ENCODE results near the gene SH2B2. TPM values are rescaled to one million over a fixed set of nuclear protein-coding genes. Genes with fewer than 3 reads are reported as not detected.
"Not testable (repeated sequence)": the region's sequence is repeated elsewhere in the genome, so short reads cannot be mapped to it uniquely, and the experiment has no call there.

SH2B2 gene
- total RNA-seq, 1 experiment from 2014 or later, result 12.1 TPM

DNA sequence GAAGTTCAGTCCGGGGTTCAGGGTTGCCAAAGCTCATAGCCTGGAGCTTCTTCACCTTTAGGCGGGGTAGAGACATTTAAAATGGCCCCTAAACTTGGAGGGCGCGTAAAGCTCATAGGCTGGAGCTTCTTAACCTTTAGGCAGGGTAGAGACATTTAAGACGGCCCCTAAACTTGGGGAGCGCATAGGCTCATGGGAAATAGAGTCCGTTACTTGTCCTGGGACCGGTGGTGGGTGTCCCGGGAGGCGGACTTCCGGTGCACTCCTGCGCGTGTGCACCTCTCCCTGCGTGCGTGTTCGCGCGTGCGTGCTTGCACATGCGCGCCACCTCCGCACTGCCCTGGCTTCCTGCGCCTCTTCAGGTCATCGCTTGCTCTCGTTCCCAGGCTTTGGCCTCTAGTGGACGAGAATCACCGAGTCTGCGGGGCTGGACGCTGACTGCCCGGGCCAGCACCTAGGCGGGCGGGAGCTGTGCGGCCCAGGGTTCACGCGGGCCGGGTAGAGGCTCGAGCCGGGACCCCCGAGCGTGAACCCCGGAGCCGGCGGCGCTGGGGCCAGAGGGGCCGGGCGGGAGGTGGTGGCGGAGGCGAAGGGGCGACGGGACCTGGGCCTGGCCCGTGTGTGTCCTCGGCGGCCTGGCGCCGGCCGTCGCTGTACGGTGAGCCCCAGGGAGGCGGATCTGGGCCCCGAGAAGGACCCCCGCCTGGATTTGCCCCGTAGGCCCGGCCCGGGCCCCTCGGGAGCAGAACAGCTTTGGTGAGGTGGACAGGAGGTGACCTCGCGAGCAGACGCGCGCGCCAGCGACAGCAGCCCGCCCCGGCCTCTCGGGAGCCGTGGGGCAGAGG, 77.1 kb downstream of the SH2B2 start:
- peaks cover 24% of the 10 kb centered on the region for H3K79me2 ChIP-seq (ENCODE audit: low read depth)
- H3K9me2 ChIP-seq (ENCODE audit: insufficient read depth); H4K20me1 ChIP-seq (ENCODE audit: insufficient read depth); H3K36me3 ChIP-seq (ENCODE audit: low read depth); H3K27me3 ChIP-seq (ENCODE audit: insufficient read depth, low read depth); H3F3A ChIP-seq (ENCODE audit: insufficient read depth, low read depth); BruUV-seq (replicated peaks); H3K4me1 ChIP-seq (replicated peaks; ENCODE audit: insufficient read depth); H3K9me3 ChIP-seq (ENCODE audit: insufficient read depth, low read depth): not testable (repeated sequence)
- H2AFZ ChIP-seq, result peak overlapping the region; percentile 81; the same call in 1 of the 2 replicates
- CTCF ChIA-PET, result interaction anchor here (0.6 kb wide), 2 partner anchors 50 to 821 kb away, joined by 4 read pairs; no protein-coding TSS in a partner anchor
- peak overlapping the region; percentile 56; the same call in 1 of the 2 replicates for H3K27ac ChIP-seq
- intact Hi-C loops (cut with micrococcal nuclease; ENCODE audit: unreplicated experiment), result loop anchor here (5.0 kb wide), 1 partner anchor 76 kb away; the partner anchor contains the start of gene SH2B2
- peak overlapping the region; percentile 75 for H3K4me3 ChIP-seq
- H3K4me2 ChIP-seq, result peak overlapping the region; percentile 75
- POLR2A ChIA-PET (ENCODE audit: unreplicated experiment), result interaction anchor here (0.6 to 1.3 kb wide), 8 partner anchors 29 to 1800 kb away, joined by 3 to 9 read pairs (median 5); partner anchors contain the start of gene SH2B2
- peak; percentile 97 for DNase-seq

DNA sequence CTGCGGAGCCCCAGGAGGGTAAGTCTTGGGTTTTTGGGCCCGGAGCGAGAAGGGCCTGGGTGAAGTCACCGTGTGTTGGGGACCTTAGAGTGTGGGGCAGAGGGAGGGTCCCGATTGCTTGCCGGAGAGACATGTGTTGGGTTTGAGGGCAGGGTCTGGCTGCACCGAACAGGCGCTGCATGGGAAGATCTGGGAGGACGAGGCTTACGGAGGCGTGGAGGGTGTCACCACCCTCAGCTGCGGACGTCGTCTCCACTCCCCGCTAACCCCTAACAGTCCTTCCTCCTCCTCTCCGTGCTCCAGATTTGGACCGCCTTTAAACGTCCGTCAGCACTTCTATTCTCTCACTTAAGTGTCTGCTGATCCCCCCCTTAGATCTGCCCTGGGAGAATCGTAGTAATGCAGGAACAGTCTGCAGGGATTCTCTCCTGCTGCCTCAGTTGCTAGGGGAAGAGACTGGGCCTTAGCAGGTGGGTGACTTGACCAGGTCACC, 77.8 kb downstream of the SH2B2 start:
- H3K27ac ChIP-seq, result peak overlapping the region; percentile 56; the same call in 1 of the 2 replicates
- not testable (repeated sequence) for BruUV-seq (replicated peaks)
- POLR2A ChIA-PET (ENCODE audit: unreplicated experiment), result interaction anchor here (1.3 kb wide), 1 partner anchor 78 kb away, joined by 6 read pairs; the partner anchor contains the start of gene SH2B2

DNA sequence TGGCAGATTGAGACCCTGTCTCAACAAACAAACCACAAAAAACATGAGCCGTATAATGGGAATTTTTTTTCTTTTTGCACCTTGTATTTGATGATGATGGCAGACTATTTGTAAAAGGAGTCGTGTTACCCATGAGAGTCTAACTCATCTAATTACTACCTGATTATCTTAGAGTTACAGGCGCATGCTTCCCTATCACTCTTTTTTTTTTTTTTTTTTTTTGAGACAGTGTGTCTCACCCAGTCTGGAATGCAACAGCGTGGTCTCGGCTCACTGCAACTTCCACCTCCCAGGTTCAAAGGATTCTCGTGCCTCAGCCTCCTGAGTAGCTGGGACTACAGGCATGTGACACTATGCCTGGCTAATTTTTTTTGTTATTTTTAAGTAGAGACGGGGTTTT, 78.7 kb downstream of the SH2B2 start:
- POLR2A ChIA-PET (ENCODE audit: unreplicated experiment); H3K27ac ChIP-seq; intact Hi-C loops (cut with micrococcal nuclease; ENCODE audit: unreplicated experiment); H2AFZ ChIP-seq; H4K20me1 ChIP-seq (ENCODE audit: insufficient read depth); DNase-seq; H3K4me1 ChIP-seq (replicated peaks; ENCODE audit: insufficient read depth); H3K9me2 ChIP-seq (ENCODE audit: insufficient read depth); H3K36me3 ChIP-seq (ENCODE audit: low read depth); BruUV-seq (replicated peaks); H3K9me3 ChIP-seq (ENCODE audit: insufficient read depth, low read depth); H3K27me3 ChIP-seq (ENCODE audit: insufficient read depth, low read depth); H3F3A ChIP-seq (ENCODE audit: insufficient read depth, low read depth); CTCF ChIA-PET: not testable (repeated sequence)
- H3K4me2 ChIP-seq, result peak overlapping the region; percentile 69; the same call in 1 of the 2 replicates
- H3K4me3 ChIP-seq, result peak overlapping the region; percentile 39; the same call in 1 of the 2 replicates
- H3K79me2 ChIP-seq (ENCODE audit: low read depth), result peaks cover 31% of the 10 kb centered on the region

More for the DNA sequence above, 77.8 kb downstream of the SH2B2 start:
- H4K20me1 ChIP-seq (ENCODE audit: insufficient read depth); H2AFZ ChIP-seq; H3K9me2 ChIP-seq (ENCODE audit: insufficient read depth); DNase-seq; H3K27me3 ChIP-seq (ENCODE audit: insufficient read depth, low read depth); H3K4me1 ChIP-seq (replicated peaks; ENCODE audit: insufficient read depth); H3F3A ChIP-seq (ENCODE audit: insufficient read depth, low read depth); H3K36me3 ChIP-seq (ENCODE audit: low read depth); CTCF ChIA-PET; H3K9me3 ChIP-seq (ENCODE audit: insufficient read depth, low read depth): not testable (repeated sequence)
- Histone ChIP-seq H3K4me2 (peak overlapping the region; percentile 69), H3K79me2 (ENCODE audit: low read depth) (peaks cover 24% of the 10 kb centered on the region), H3K4me3 (peak overlapping the region; percentile 75)
- intact Hi-C loops (cut with micrococcal nuclease; ENCODE audit: unreplicated experiment), result loop anchor here (5.0 kb wide), 1 partner anchor 77 kb away; the partner anchor contains the start of gene SH2B2

DNA sequence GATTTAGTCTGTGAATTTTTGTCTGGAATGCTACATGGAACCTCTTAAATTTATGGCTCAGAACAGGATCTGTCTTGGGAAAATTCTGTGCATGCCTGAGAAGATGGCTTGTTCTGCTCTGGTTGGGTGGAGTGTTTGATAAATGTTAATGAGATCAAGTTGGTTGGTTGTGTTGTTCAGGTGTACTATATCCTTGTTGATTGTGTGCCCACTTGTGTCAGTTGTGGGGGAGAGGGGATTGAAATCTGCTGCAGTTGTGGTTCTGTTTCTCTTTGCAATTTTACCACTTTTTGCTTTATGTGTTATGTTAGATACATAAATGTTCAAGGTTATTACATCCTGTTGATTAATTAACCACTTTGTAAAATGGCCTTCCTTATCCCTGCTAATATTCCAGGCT, 83.4 kb downstream of the SH2B2 start:
- H2AFZ ChIP-seq; H3K27me3 ChIP-seq (ENCODE audit: insufficient read depth, low read depth); BruUV-seq (replicated peaks); H3K4me3 ChIP-seq; H3K4me2 ChIP-seq; H3K36me3 ChIP-seq (ENCODE audit: low read depth); DNase-seq; POLR2A ChIA-PET (ENCODE audit: unreplicated experiment); H3K9me2 ChIP-seq (ENCODE audit: insufficient read depth); intact Hi-C loops (cut with micrococcal nuclease; ENCODE audit: unreplicated experiment); H3K4me1 ChIP-seq (replicated peaks; ENCODE audit: insufficient read depth); H3F3A ChIP-seq (ENCODE audit: insufficient read depth, low read depth); CTCF ChIA-PET; H3K9me3 ChIP-seq (ENCODE audit: insufficient read depth, low read depth); H3K27ac ChIP-seq; H4K20me1 ChIP-seq (ENCODE audit: insufficient read depth): not testable (repeated sequence)
- peaks cover 30% of the 10 kb centered on the region; the same call in 1 of the 2 replicates for H3K79me2 ChIP-seq (ENCODE audit: low read depth)

Small RNAs within 50 kb of the gene (microRNA-seq; reads per million reads assigned to microRNA genes)
- not detected for gene MIR4285 (ENCODE audit: borderline number of aligned reads, borderline replicate concordance)

Other genes with a start within 250 kb of the SH2B2 start
- not detected in 2 replicates for gene SPDYE6, start 69.6 kb downstream of the SH2B2 start, total RNA-seq (2021)
- gene PRKRIP1, start 109.5 kb downstream of the SH2B2 start, total RNA-seq (2021), result 34.6 and 43.1 TPM in 2 replicates
- 53.3 and 59.7 TPM in 2 replicates for gene ORAI2, start 146.7 kb downstream of the SH2B2 start, total RNA-seq (2021)
- 10.9 and 18.1 TPM in 2 replicates for gene ALKBH4, start 178.0 kb downstream of the SH2B2 start, total RNA-seq (2021)
- gene LRWD1, start 178.1 kb downstream of the SH2B2 start, total RNA-seq (2021), result 35.3 and 57.9 TPM in 2 replicates
- gene POLR2J, start 192.1 kb downstream of the SH2B2 start, total RNA-seq (2021), result 50.2 and 66.9 TPM in 2 replicates
- 1.2 and 5.8 TPM in 2 replicates for gene RASA4B, start 230.9 kb downstream of the SH2B2 start, total RNA-seq (2021)

Measured in PC-9 (cell line).